Lower lobe of right lung (tissue), 2 donors: ENCODE measurements around the gene SEMA6A. TPM values are rescaled to one million over a fixed set of nuclear protein-coding genes. Genes with fewer than 3 reads are reported as not detected.

Experiments
- ATAC-seq, 2 donors: fragments of 200-7000 bp; cut with Tn5 transposase; one replicate each; pipeline ENCODE4 v1.9.1; 2020 to 2022; ENCODE audit warnings: mild to moderate bottlenecking in 2 of 2, moderate library complexity in 2 of 2
- DNase-seq: peaks from one replicate; pipeline ENCODE4 v3.0.0-alpha.2; 2020
- H3K27ac ChIP-seq: fragments of 200-600 bp; one replicate; pipeline ENCODE4 v1.8.0; 2022
- H3K27me3 ChIP-seq: fragments of 200-600 bp; one replicate; pipeline ENCODE4 v1.8.0; 2022; ENCODE audit warnings: low read depth
- H3K36me3 ChIP-seq: fragments of 200-600 bp; one replicate; pipeline ENCODE4 v1.8.0; 2022; ENCODE audit warnings: mild to moderate bottlenecking
- H3K4me1 ChIP-seq: fragments of 200-600 bp; one replicate; pipeline ENCODE4 v1.8.0; 2022
- H3K4me3 ChIP-seq: fragments of 200-600 bp; one replicate; pipeline ENCODE4 v1.8.0; 2022; ENCODE audit warnings: mild to moderate bottlenecking
- H3K9me3 ChIP-seq: fragments of 200-600 bp; one replicate; pipeline ENCODE4 v1.8.0; 2022
- CTCF ChIP-seq: fragments of 200-600 bp; IDR thresholded peaks from one replicate; pipeline ENCODE4 v1.8.0; 2022; ENCODE audit warnings: antibody characterized with exemption, mild to moderate bottlenecking
- intact Hi-C: fragments of 100-400 bp; cut with DNase I; formaldehyde crosslinking; loops from one replicate; pipeline ENCODE4 v1.11.0; 2022
- total RNA-seq: library from RNA; stranded (reverse); fragmentation: NEBNext Ultra II Directional; extraction: Animal tissue kit (Norgen Biotek cat#: 25700); gene quantifications from one replicate; pipeline ENCODE4 v1.2.1, GENCODE V29; 2021
- donor health status: DM: no; HTN: yes; CAD: no; lungs with severe emphysema.

SEMA6A gene
- total RNA-seq, 1 donor from 2014 or later, result 44.3 TPM

- no peak for ATAC-seq
Measured at GRCh38 chr5:116404016-116404415, 170.6 kb downstream of the SEMA6A start.

GRCh38 chr5:116402235-116402634 is 172.4 kb downstream of the SEMA6A start:
- Histone ChIP-seq H3K36me3 (no peaks in the 10 kb centered on the region), H3K4me3 (no peak overlapping the region), H3K27ac (no peak overlapping the region), H3K27me3 (no peaks in the 10 kb centered on the region), H3K9me3 (no peaks in the 10 kb centered on the region), H3K4me1 (no peaks in the 10 kb centered on the region)
- no peak for TF ChIP-seq CTCF
- intact Hi-C loops, result no loop called here
- DNase-seq, result no peak
- ATAC-seq, result no peak

More at GRCh38 chr5:116404016-116404415, 170.6 kb downstream of the SEMA6A start:
- Histone ChIP-seq H3K36me3 (no peaks in the 10 kb centered on the region), H3K9me3 (no peaks in the 10 kb centered on the region), H3K27ac (no peak overlapping the region), H3K27me3 (no peaks in the 10 kb centered on the region), H3K4me1 (no peaks in the 10 kb centered on the region), H3K4me3 (no peak overlapping the region)
- intact Hi-C loops, result no loop called here
- DNase-seq, result no peak
- no peak for TF ChIP-seq CTCF

GRCh38 chr5:116401576-116401975 is 173.0 kb downstream of the SEMA6A start:
- TF ChIP-seq CTCF, result no peak
- H3K4me3 ChIP-seq, result no peak overlapping the region
- DNase-seq (no peak), ATAC-seq (no peak)
- H3K27ac ChIP-seq, result no peak overlapping the region
- H3K4me1 ChIP-seq, result no peaks in the 10 kb centered on the region
- intact Hi-C loops, result no loop called here
- no peaks in the 10 kb centered on the region for H3K9me3 ChIP-seq
- no peaks in the 10 kb centered on the region for H3K36me3 ChIP-seq
- H3K27me3 ChIP-seq, result no peaks in the 10 kb centered on the region

DNA sequence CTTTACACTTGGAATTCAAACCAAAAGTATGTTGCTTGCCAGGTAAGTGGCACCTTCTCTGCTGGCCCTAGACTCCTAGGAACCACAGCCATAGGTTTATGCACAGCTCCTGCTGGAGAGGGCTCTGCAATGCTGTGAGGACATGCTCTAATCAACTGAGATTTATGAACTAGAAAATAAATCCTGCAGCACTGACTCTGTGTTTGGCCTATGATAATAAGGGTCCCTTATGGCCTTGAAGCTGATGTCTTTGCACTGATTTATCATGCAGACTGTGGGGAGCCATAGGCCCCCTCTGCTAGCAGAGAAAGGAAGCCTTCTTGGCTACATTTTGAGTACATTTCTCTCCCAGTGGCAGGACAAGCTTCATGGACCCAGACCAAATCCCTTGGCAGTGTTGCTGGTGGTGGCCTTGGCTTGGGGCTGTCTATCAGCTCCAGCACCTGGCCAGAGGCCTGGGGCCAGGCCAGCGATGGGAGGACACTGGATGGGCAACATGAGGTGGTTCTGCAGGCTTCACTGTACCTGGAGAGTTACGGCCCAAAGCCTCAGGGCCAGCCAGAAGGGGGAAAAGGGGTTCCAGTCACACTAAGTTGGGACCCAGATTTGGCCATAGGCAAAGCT is 178.0 kb downstream of the SEMA6A start:
- Histone ChIP-seq H3K27ac (peak overlapping the region; percentile 58), H3K36me3 (no peaks in the 10 kb centered on the region), H3K9me3 (no peaks in the 10 kb centered on the region), H3K4me3 (no peak overlapping the region), H3K4me1 (peaks cover 18% of the 10 kb centered on the region), H3K27me3 (no peaks in the 10 kb centered on the region)
- intact Hi-C loops, result no loop called here
- ATAC-seq (no peak), DNase-seq (no peak)
- TF ChIP-seq CTCF, result no peak

DNA sequence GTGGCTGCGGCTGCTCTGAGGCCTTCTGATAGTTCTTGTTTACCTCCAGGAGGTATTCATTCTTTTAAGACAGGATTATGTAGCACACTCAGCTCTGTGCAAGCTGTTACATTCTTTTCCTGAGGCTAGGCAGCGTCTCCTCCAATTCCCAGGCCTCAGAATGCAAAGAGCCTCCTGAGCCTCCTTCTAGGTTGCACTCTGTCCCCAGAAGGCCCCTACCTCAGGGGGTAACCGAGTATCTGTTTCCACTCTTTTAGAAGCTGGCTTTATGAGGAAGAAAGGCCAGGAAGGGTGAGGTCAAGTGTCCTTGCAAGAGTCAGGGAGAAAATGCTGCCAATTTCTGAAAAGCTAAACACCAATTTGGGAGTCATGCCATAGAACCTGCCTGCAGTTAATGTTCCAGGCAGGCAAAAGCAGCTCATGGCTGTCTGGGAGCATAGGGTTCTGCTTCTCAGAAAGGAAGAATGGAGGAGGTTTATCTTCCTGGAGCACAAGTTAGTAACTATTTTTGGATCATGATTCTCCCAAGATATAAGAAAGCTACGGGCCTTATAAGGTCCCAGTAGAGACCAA is 178.9 kb downstream of the SEMA6A start:
- H3K4me1 ChIP-seq, result peaks cover 18% of the 10 kb centered on the region
- H3K4me3 ChIP-seq, result no peak overlapping the region
- TF ChIP-seq CTCF, result no peak
- H3K27me3 ChIP-seq, result no peaks in the 10 kb centered on the region
- intact Hi-C loops, result no loop called here
- H3K27ac ChIP-seq, result peak overlapping the region; percentile 58
- no peak for DNase-seq
- H3K36me3 ChIP-seq, result no peaks in the 10 kb centered on the region
- H3K9me3 ChIP-seq, result no peaks in the 10 kb centered on the region
- ATAC-seq, result peak in 1 of 2 donors; percentile 19
